GM12892 (cell line): ENCODE results near the gene SEC24C.
"Not testable (repeated sequence)": the region's sequence is repeated elsewhere in the genome, so short reads cannot be mapped to it uniquely, and the experiment has no call there.

ENCODE experiments used
- POLR2A ChIP-seq: IDR thresholded peaks from 2 replicates; pipeline ENCODE4 v1.6.1; 2011; ENCODE audit warnings: low read depth, low read length, control low read depth
- POLR2AphosphoS5 ChIP-seq: IDR thresholded peaks from 2 replicates; pipeline ENCODE4 v1.6.1; 2011; ENCODE audit warnings: low read depth, low read length, control low read depth
- TAF1 ChIP-seq: IDR thresholded peaks from 2 replicates; pipeline ENCODE4 v1.6.1; 2011; ENCODE audit warnings: low read depth, mild to moderate bottlenecking, control low read depth, low read length, borderline replicate concordance

DNA sequence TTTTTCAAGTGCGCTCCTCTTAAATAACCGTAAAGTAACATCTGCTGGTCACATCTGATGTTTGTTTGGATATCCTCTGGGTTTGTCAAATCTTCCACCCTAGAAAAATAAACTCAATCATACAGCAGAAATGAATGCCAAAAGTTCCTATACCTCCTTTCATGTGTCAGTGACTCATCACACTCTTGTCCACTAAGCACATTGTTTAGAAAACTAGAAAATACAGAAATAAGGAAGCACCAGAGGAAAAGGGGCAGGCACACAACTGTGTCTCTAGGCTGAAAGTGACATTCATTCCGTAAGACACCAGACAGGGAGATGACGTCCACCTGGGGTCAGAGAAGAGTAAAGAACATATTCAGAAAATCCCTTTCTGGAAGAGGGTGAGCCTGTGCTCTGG lies 23.6 kb upstream of the SEC24C start:
- not testable (repeated sequence) for TF ChIP-seq POLR2A, POLR2AphosphoS5, TAF1
